ENCODE results near the gene TNFSF10.

- no peak for TF ChIP-seq RAD21 (CRISPR knock-in tag; conservative IDR thresholded peaks at IDR 0.05 in 1 of 2, IDR thresholded peaks at IDR 0.05 in 1 of 2)
- no peak for TF ChIP-seq ZNF165 (CRISPR knock-in tag; IDR thresholded peaks at IDR 0.05; ENCODE audit: borderline replicate concordance)
- no peak for TF ChIP-seq HNRNPLL (IDR thresholded peaks at IDR 0.05; ENCODE audit: low read depth, low read length, poor library complexity, severe bottlenecking)
- TF ChIP-seq ELF2 (CRISPR knock-in tag; IDR thresholded peaks at IDR 0.05): no peak
- TF ChIP-seq ZBTB12 (CRISPR knock-in tag; IDR thresholded peaks at IDR 0.05): no peak
- no peak for TF ChIP-seq MAFK (IDR thresholded peaks at IDR 0.05; ENCODE audit: low read length)
- TF ChIP-seq KLF10 (CRISPR knock-in tag; IDR thresholded peaks at IDR 0.05): no peak
- no peak for TF ChIP-seq RCOR1 (IDR thresholded peaks at IDR 0.05; ENCODE audit: borderline replicate concordance in 1 of 2, low read depth in 2 of 2, low read length in 2 of 2)
- TF ChIP-seq ZNF589 (CRISPR knock-in tag; IDR thresholded peaks at IDR 0.05; ENCODE audit: low read depth): no peak
- no peak for TF ChIP-seq ZKSCAN1 (IDR thresholded peaks at IDR 0.05; ENCODE audit: low read depth, low read length)
- TF ChIP-seq ZNF232 (CRISPR knock-in tag; IDR thresholded peaks at IDR 0.05): no peak
- no peak for TF ChIP-seq CTCF (IDR thresholded peaks at IDR 0.05 in 2 of 3, conservative IDR thresholded peaks at IDR 0.05 in 1 of 3; ENCODE audit: insufficient read depth in 2 of 3, low read depth in 1 of 3, low read length in 3 of 3)
- TF ChIP-seq POLR2A (conservative IDR thresholded peaks at IDR 0.05): no peak
Observed at GRCh38 chr3:172542999-172543398, 19.8 kb upstream of the TNFSF10 start.

Data from K562 (cell line).